Measurements from ENCODE around the gene MUC5AC. TPM values are rescaled to one million over a fixed set of nuclear protein-coding genes. Genes with fewer than 3 reads are reported as not detected.

The MUC5AC gene
- total RNA-seq, 1 donor from 2014 or later: not detected

- H3K36me3 Mint-ChIP-seq (ENCODE audit: insufficient read depth): no peaks in the 10 kb centered on the region
- no peak overlapping the region for H3K4me3 Mint-ChIP-seq (ENCODE audit: low read depth)
- H3K9me3 Mint-ChIP-seq (ENCODE audit: low read depth): no peaks in the 10 kb centered on the region
- no peak overlapping the region for H3K27ac Mint-ChIP-seq
- H3K4me1 Mint-ChIP-seq (ENCODE audit: low read depth): no peaks in the 10 kb centered on the region
- no peak for DNase-seq (ENCODE audit: low spot score, unreplicated experiment)
- peaks cover 6% of the 10 kb centered on the region for H3K27me3 Mint-ChIP-seq
- TF ChIP-seq CTCF (IDR thresholded peaks at IDR 0.05; ENCODE audit: unreplicated experiment): no peak
Observed at GRCh38 chr11:1165256-1166041, 7.7 kb downstream of the MUC5AC start.

GRCh38 chr11:1167256-1167655 lies 9.5 kb downstream of the MUC5AC start:
- no peaks in the 10 kb centered on the region for H3K4me1 Mint-ChIP-seq (ENCODE audit: low read depth)
- no peak for DNase-seq (ENCODE audit: low spot score, unreplicated experiment)
- no peak overlapping the region for H3K4me3 Mint-ChIP-seq (ENCODE audit: low read depth)
- peaks cover 6% of the 10 kb centered on the region for H3K27me3 Mint-ChIP-seq
- H3K36me3 Mint-ChIP-seq (ENCODE audit: insufficient read depth): no peaks in the 10 kb centered on the region
- TF ChIP-seq CTCF (IDR thresholded peaks at IDR 0.05; ENCODE audit: unreplicated experiment): no peak
- H3K9me3 Mint-ChIP-seq (ENCODE audit: low read depth): peaks cover 4% of the 10 kb centered on the region
- H3K27ac Mint-ChIP-seq: no peak overlapping the region

GRCh38 chr11:1167751-1168231 lies 10.0 kb downstream of the MUC5AC start:
- H3K27ac Mint-ChIP-seq: no peak overlapping the region
- H3K27me3 Mint-ChIP-seq: peaks cover 6% of the 10 kb centered on the region
- no peak for DNase-seq (ENCODE audit: low spot score, unreplicated experiment)

DNA sequence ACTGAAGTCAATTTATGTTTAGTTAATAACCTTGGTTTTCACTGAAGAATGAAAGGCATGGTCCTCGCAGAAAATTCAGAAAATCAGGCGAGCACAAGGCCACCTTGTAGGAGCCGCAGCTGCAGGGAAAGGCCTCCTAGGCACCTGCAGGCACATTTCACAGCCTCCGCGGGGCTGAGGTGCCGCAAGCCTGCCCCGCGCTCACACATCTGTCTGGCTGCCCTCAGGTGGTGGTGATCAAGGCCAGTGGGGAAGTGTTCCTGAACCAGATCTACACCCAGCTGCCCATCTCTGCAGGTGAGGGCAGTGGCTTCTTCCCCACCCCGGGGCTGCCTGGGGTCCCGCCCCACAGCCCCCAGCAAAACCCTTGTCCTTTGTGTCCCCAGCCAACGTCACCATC lies 10.5 kb downstream of the MUC5AC start:
- H3K27me3 Mint-ChIP-seq: peaks cover 6% of the 10 kb centered on the region
- no peak for DNase-seq (ENCODE audit: low spot score, unreplicated experiment)

More at GRCh38 chr11:1167751-1168231, 10.0 kb downstream of the MUC5AC start:
- Mint-ChIP-seq H3K4me3 (ENCODE audit: low read depth) (no peak overlapping the region), H3K9me3 (ENCODE audit: low read depth) (peaks cover 4% of the 10 kb centered on the region), H3K36me3 (ENCODE audit: insufficient read depth) (no peaks in the 10 kb centered on the region), H3K4me1 (ENCODE audit: low read depth) (no peaks in the 10 kb centered on the region)
- no peak for TF ChIP-seq CTCF (IDR thresholded peaks at IDR 0.05; ENCODE audit: unreplicated experiment)

DNA sequence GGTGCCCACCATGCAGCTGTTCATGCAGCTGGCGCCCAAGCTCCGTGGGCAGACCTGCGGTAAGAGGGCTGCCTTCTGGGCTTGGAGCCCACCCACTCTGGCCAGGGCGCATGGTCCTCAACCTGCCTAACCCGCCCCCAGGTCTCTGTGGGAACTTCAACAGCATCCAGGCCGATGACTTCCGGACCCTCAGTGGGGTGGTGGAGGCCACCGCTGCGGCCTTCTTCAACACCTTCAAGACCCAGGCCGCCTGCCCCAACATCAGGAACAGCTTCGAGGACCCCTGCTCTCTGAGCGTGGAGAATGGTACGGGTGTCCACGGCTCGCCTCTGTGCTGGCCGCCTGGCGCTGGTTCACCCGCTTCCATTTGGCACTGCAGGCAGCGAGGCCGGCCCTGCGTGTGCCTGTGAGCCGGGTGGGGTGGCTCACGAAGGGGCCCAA lies 11.0 kb downstream of the MUC5AC start:
- DNase-seq (ENCODE audit: low spot score, unreplicated experiment): no peak
- no peaks in the 10 kb centered on the region for H3K36me3 Mint-ChIP-seq (ENCODE audit: insufficient read depth)
- peaks cover 6% of the 10 kb centered on the region for H3K27me3 Mint-ChIP-seq
- no peak overlapping the region for H3K27ac Mint-ChIP-seq
- no peak for TF ChIP-seq CTCF (IDR thresholded peaks at IDR 0.05; ENCODE audit: unreplicated experiment)
- no peaks in the 10 kb centered on the region for H3K4me1 Mint-ChIP-seq (ENCODE audit: low read depth)
- peaks cover 4% of the 10 kb centered on the region for H3K9me3 Mint-ChIP-seq (ENCODE audit: low read depth)
- no peak overlapping the region for H3K4me3 Mint-ChIP-seq (ENCODE audit: low read depth)

More for the DNA sequence above, 10.5 kb downstream of the MUC5AC start:
- TF ChIP-seq CTCF (IDR thresholded peaks at IDR 0.05; ENCODE audit: unreplicated experiment): no peak
- Mint-ChIP-seq H3K4me3 (ENCODE audit: low read depth) (no peak overlapping the region), H3K9me3 (ENCODE audit: low read depth) (peaks cover 4% of the 10 kb centered on the region), H3K27ac (no peak overlapping the region), H3K4me1 (ENCODE audit: low read depth) (no peaks in the 10 kb centered on the region), H3K36me3 (ENCODE audit: insufficient read depth) (no peaks in the 10 kb centered on the region)

Data from progenitor cell of endocrine pancreas (in vitro differentiated cells).